Measurements from ENCODE around the gene SLC10A3.

The SLC10A3 gene

DNA sequence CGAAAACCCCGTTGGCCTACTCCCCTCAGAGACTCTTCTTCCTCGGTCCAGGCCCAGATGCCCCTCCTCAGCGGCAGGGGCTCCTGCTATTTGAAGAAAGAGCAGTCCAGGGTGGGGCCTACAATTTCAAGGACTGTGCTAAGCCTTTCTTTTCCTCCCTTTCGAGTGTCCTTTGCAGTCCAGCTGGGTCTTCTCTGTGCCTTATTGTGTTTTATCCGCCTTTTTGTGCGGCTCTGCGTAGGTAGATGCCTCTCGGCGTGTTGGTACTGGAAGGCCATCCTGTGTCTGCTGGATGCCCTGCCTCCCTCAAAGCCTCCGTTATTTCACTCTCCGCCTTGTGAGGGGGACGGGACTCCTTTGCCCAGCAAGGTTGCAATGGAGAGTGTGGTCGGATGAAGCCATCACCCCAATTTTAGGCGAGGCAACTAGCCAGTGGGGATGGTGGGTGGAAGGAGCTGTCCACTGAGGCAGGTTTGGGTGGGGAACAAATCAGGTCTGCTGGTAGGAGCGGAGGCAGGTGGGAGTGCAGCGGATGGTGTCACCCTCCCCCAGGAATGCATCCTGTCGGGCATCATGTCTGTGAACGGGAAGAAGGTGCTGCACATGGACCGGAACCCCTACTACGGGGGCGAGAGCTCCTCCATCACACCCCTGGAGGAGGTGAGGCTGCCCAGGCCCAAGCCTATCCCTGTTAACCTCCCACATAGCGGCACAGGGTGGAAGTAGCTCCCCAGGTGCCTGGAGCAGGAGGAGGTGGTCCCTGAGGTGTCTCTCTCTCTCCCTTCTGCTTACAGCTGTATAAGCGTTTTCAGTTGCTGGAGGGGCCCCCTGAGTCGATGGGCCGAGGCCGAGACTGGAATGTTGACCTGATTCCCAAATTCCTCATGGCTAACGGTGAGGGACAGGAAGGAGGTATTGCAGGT lies 52.2 kb downstream of the SLC10A3 start:
- TF ChIP-seq CTCF (IDR thresholded peaks at IDR 0.05; ENCODE audit: extremely low read depth, missing control alignments) = no peak
- DNase-seq (ENCODE audit: low spot score) = no peak

Data from GM20000 (cell line).